GM23248 (cell line): ENCODE measurements around the gene AKAP11. TPM values are rescaled to one million over a fixed set of nuclear protein-coding genes. Genes with fewer than 3 reads are reported as not detected.
A peak's percentile ranks its signal among the peaks of the same experiment; 100 is the strongest.

Experiments
- DNase-seq: peaks from one replicate; pipeline ENCODE4 v3.0.0-alpha.2; 2015
- H2AFZ ChIP-seq: fragments of 200-600 bp; sonication (generic); 2 replicates; pipeline ENCODE4 v1.6.1; 2016; ENCODE audit warnings: antibody characterized with exemption
- H3F3A ChIP-seq: fragments of 200-600 bp; sonication (generic); 2 replicates; pipeline ENCODE4 v1.6.1; 2016; ENCODE audit warnings: mild to moderate bottlenecking, antibody characterized with exemption, mixed run types; ENCODE audit not compliant: insufficient read depth
- H3K27ac ChIP-seq: fragments of 200-600 bp; sonication (generic); 2 replicates; pipeline ENCODE4 v1.5.1; 2016; ENCODE audit warnings: mild to moderate bottlenecking
- H3K27me3 ChIP-seq: fragments of 200-600 bp; sonication (generic); replicated peaks from 2 replicates; pipeline ENCODE4 v1.6.1; 2016; ENCODE audit warnings: mild to moderate bottlenecking; ENCODE audit not compliant: insufficient read depth
- H3K36me3 ChIP-seq: fragments of 200-600 bp; sonication (generic); 2 replicates; pipeline ENCODE4 v1.6.1; 2016; ENCODE audit warnings: low read depth, mild to moderate bottlenecking
- H3K4me1 ChIP-seq: fragments of 200-600 bp; sonication (generic); 2 replicates; pipeline ENCODE4 v1.6.1; 2016; ENCODE audit warnings: mild to moderate bottlenecking; ENCODE audit not compliant: insufficient read depth
- H3K4me2 ChIP-seq: fragments of 200-600 bp; sonication (generic); one replicate; pipeline ENCODE4 v1.6.1; 2016; ENCODE audit warnings: mild to moderate bottlenecking; ENCODE audit not compliant: unreplicated experiment
- H3K4me3 ChIP-seq: fragments of 200-600 bp; sonication (generic); 2 replicates; pipeline ENCODE4 v1.5.1; 2016; ENCODE audit warnings: mild to moderate bottlenecking
- H3K79me2 ChIP-seq: fragments of 200-600 bp; sonication (generic); 2 replicates; pipeline ENCODE4 v1.6.1; 2016; ENCODE audit warnings: mild to moderate bottlenecking; ENCODE audit not compliant: insufficient read depth
- H3K9ac ChIP-seq: fragments of 200-600 bp; sonication (generic); 2 replicates; pipeline ENCODE4 v1.6.1; 2016; ENCODE audit warnings: mild to moderate bottlenecking
- H3K9me2 ChIP-seq: fragments of 200-600 bp; sonication (generic); 2 replicates; pipeline ENCODE4 v1.6.1; 2016; ENCODE audit warnings: mixed run types, mild to moderate bottlenecking, moderate library complexity; ENCODE audit not compliant: insufficient read depth
- H3K9me3 ChIP-seq: fragments of 200-600 bp; sonication (generic); one replicate; pipeline ENCODE4 v1.6.1; 2017; ENCODE audit warnings: low read depth
- H4K20me1 ChIP-seq: fragments of 200-600 bp; sonication (generic); 2 replicates; pipeline ENCODE4 v1.6.0; 2016; ENCODE audit not compliant: insufficient read depth
- EZH2 ChIP-seq: fragments of 200-600 bp; sonication (generic); IDR thresholded peaks from 2 replicates; pipeline ENCODE4 v1.6.1; 2018; ENCODE audit warnings: antibody characterized with exemption, mild to moderate bottlenecking; ENCODE audit not compliant: insufficient read depth, poor library complexity, severe bottlenecking
- EZH2phosphoT487 ChIP-seq: fragments of 200-600 bp; sonication (generic); IDR thresholded peaks from 2 replicates; pipeline ENCODE4 v1.6.1; 2018; ENCODE audit warnings: antibody characterized with exemption, moderate library complexity, mild to moderate bottlenecking, low read depth; ENCODE audit not compliant: insufficient read depth
- WGBS, 2 experiments: methylation state at CpG; one replicate each; pipeline ENCODE4 v1.1.6; 2015 to 2017; ENCODE audit warnings: low lambda C conversion rate in 2 of 2, low coverage in 1 of 2; ENCODE audit errors: missing lambda C conversion rate in 2 of 2; 5-methylcytosine and 5-hydroxymethylcytosine counted together
- in situ Hi-C: fragments of 300-500 bp; cut with MboI; formaldehyde crosslinking; loops from 2 replicates; pipeline ENCODE4 v1.15.0; 2020
- polyA plus RNA-seq: library from polyadenylated mRNA; unstranded; fragments of >200 nt; fragmentation: Nextera tagmentation; extraction: Ambion mirVana; gene quantifications from 2 replicates; pipeline ENCODE4 v1.2.1, GENCODE V29; 2016
- total RNA-seq: library from RNA; depleted of rRNA; stranded (reverse); fragments of >200 nt; shearing (Covaris generic); gene quantifications from 2 replicates; pipeline ENCODE4 v1.2.3, GENCODE V29; 2014

The AKAP11 gene
- total and polyA plus RNA-seq, 2 experiments from 2014 or later = 5.3 to 25.3 TPM

GRCh38 chr13:42260903-42261654 is 10.9 kb upstream of the AKAP11 start:
- no peaks in the 10 kb centered on the region for H3K79me2 ChIP-seq
- H3K4me3 ChIP-seq = no peak overlapping the region
- no peaks in the 10 kb centered on the region for H3K36me3 ChIP-seq
- no peak for TF ChIP-seq EZH2
- TF ChIP-seq EZH2phosphoT487 = no peak
- H3K27me3 ChIP-seq = no peaks in the 10 kb centered on the region
- H3K4me2 ChIP-seq = no peak overlapping the region
- no peaks in the 10 kb centered on the region for H3K4me1 ChIP-seq
- H3K27ac ChIP-seq = no peak overlapping the region
- WGBS, 2 experiments = 74 to 76% methylated on average over 8 of the region's 8 CpGs
- in situ Hi-C loops = no loop called here
- no peak overlapping the region for H3K9ac ChIP-seq
- no peaks in the 10 kb centered on the region for H3K9me3 ChIP-seq
- H4K20me1 ChIP-seq = no peaks in the 10 kb centered on the region
- DNase-seq = no peak
- H3F3A ChIP-seq = no peaks in the 10 kb centered on the region
- no peak overlapping the region for H2AFZ ChIP-seq
- no peaks in the 10 kb centered on the region for H3K9me2 ChIP-seq

GRCh38 chr13:42266473-42266872 is 5.5 kb upstream of the AKAP11 start:
- peak; percentile 43 for DNase-seq
- H3K9me3 ChIP-seq = no peaks in the 10 kb centered on the region
- peak overlapping the region; percentile 35; the same call in 1 of the 2 replicates for H2AFZ ChIP-seq
- H3K4me1 ChIP-seq = peaks cover 14% of the 10 kb centered on the region
- no peak overlapping the region for H3K4me3 ChIP-seq
- H3K36me3 ChIP-seq = no peaks in the 10 kb centered on the region
- H4K20me1 ChIP-seq = no peaks in the 10 kb centered on the region
- no peaks in the 10 kb centered on the region; the same call in 1 of the 2 replicates for H3K9me2 ChIP-seq
- H3K27me3 ChIP-seq = no peaks in the 10 kb centered on the region
- H3K27ac ChIP-seq = no peak overlapping the region
- no peak for TF ChIP-seq EZH2phosphoT487
- H3K79me2 ChIP-seq = no peaks in the 10 kb centered on the region
- H3K4me2 ChIP-seq = peak overlapping the region; percentile 10
- no peak overlapping the region for H3K9ac ChIP-seq
- peaks cover 13% of the 10 kb centered on the region for H3F3A ChIP-seq
- in situ Hi-C loops = no loop called here
- 69 to 75% methylated on average over 3 of the region's 3 CpGs for WGBS, 2 experiments

GRCh38 chr13:42270160-42270856 is 1.6 kb upstream of the AKAP11 start:
- Histone ChIP-seq H4K20me1 (0 out of 2 replicates have a peak, but pooled peaks cover 2% of the 10 kb centered on the region), H3K4me2 (no peak overlapping the region), H3K4me1 (peaks cover 32% of the 10 kb centered on the region), H3K4me3 (no peak overlapping the region), H3K9me3 (no peaks in the 10 kb centered on the region), H3K79me2 (peaks cover 32% of the 10 kb centered on the region), H3F3A (peaks cover 13% of the 10 kb centered on the region), H3K36me3 (no peaks in the 10 kb centered on the region), H3K27ac (no peak overlapping the region), H3K9ac (no peak overlapping the region), H3K27me3 (no peaks in the 10 kb centered on the region), H2AFZ (peak overlapping the region; percentile 97), H3K9me2 (no peaks in the 10 kb centered on the region; the same call in 1 of the 2 replicates)
- in situ Hi-C loops = no loop called here
- DNase-seq = no peak
- TF ChIP-seq EZH2 = no peak
- TF ChIP-seq EZH2phosphoT487 = no peak
- 89 to 90% methylated on average over 6 of the region's 6 CpGs for WGBS, 2 experiments

DNA sequence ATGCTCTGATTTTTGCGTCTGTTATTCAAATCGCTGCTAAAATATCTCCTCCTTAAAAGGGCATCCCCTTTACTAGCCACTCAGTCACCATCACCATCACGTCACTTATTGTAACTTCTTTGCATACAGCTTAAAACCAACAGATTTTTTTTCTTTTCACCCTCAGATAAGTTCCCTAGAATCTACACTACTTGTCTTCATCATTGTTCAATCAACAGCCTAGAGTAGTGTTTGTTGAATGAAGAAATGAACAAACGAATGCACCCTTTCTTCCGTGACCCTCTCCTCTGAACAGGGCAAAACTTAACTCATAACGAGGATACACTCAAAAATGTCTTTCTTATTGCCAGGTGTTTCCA is 1.1 kb upstream of the AKAP11 start:
- H3K27ac ChIP-seq = peak overlapping the region; percentile 89
- H3K9ac ChIP-seq = peak overlapping the region; percentile 84
- H3K9me2 ChIP-seq = no peaks in the 10 kb centered on the region; the same call in 1 of the 2 replicates
- no peaks in the 10 kb centered on the region for H3K27me3 ChIP-seq
- H3K36me3 ChIP-seq = no peaks in the 10 kb centered on the region
- peak overlapping the region; percentile 85 for H3K4me2 ChIP-seq
- H4K20me1 ChIP-seq = 0 out of 2 replicates have a peak, but pooled peaks cover 5% of the 10 kb centered on the region
- H3K79me2 ChIP-seq = peaks cover 37% of the 10 kb centered on the region
- H2AFZ ChIP-seq = peak overlapping the region; percentile 97
- in situ Hi-C loops = no loop called here
- H3K9me3 ChIP-seq = no peaks in the 10 kb centered on the region
- peaks cover 13% of the 10 kb centered on the region for H3F3A ChIP-seq
- peaks cover 32% of the 10 kb centered on the region for H3K4me1 ChIP-seq
- WGBS, 2 experiments = 66 to 67% methylated on average over 6 of the region's 6 CpGs
- H3K4me3 ChIP-seq = peak overlapping the region; percentile 80
- DNase-seq = no peak
- TF ChIP-seq EZH2 (no peak), EZH2phosphoT487 (no peak)
